Astrocyte of the spinal cord (primary cell): ENCODE measurements around the gene ZP1.
A peak's percentile ranks its signal among the peaks of the same experiment; 100 is the strongest.

Experiments
- DNase-seq: peaks from one replicate; pipeline ENCODE4 v3.0.0; 2011; ENCODE audit warnings: low read depth, low spot score
- H3K4me3 ChIP-seq: 2 replicates; pipeline ENCODE4 v1.5.1; 2011; ENCODE audit warnings: low read depth, mild to moderate bottlenecking, low read length, moderate library complexity
- in situ Hi-C: cut with HindIII; loops from 2 replicates; pipeline ENCODE4 v1.10.0; 2017; ENCODE audit warnings: low sequenced_read_pairs
- TF ChIP-seq, protein P1 (sequence below): IDR thresholded peaks from 2 replicates; pipeline ENCODE4 v1.5.1; 2012; ENCODE audit warnings: low read depth, mild to moderate bottlenecking, low read length, inconsistent platforms

The ZP1 gene

DNA sequence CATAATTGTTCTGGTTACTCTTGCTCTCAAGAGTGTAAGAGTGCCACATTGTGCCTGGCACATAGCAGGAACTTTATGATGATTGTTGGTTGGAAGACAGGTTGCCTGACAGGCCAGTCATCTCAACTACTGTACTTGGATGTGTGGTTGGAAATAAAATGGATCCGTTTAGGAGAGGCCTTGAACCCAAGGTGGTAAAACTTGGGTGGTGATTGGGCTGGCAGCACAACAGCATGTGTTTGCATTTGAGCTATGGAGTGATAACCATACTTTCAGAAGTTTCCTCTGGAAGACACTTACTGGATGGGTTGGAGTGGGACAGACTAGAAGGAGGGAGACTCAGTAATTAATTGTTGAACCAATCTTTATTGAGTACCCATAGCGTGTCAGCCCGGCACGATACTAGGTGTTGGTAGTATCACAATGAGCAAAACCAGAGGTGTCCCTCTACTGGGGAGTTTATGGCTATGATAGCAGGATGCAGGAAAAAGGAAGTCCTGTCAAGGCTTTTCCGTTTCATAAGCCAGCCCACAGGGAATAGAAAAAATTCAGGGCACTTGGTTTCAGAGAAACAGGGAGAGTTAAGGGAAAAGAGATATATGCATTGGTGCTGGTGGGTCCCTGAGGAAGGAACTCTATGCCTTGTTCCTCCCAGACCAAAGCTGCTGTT is 43.5 kb downstream of the ZP1 start:
- TF ChIP-seq, protein P1, sequence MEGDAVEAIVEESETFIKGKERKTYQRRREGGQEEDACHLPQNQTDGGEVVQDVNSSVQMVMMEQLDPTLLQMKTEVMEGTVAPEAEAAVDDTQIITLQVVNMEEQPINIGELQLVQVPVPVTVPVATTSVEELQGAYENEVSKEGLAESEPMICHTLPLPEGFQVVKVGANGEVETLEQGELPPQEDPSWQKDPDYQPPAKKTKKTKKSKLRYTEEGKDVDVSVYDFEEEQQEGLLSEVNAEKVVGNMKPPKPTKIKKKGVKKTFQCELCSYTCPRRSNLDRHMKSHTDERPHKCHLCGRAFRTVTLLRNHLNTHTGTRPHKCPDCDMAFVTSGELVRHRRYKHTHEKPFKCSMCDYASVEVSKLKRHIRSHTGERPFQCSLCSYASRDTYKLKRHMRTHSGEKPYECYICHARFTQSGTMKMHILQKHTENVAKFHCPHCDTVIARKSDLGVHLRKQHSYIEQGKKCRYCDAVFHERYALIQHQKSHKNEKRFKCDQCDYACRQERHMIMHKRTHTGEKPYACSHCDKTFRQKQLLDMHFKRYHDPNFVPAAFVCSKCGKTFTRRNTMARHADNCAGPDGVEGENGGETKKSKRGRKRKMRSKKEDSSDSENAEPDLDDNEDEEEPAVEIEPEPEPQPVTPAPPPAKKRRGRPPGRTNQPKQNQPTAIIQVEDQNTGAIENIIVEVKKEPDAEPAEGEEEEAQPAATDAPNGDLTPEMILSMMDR, result no peak
- H3K4me3 ChIP-seq, result no peak overlapping the region
- in situ Hi-C loops, result no loop called here
- no peak for DNase-seq

DNA sequence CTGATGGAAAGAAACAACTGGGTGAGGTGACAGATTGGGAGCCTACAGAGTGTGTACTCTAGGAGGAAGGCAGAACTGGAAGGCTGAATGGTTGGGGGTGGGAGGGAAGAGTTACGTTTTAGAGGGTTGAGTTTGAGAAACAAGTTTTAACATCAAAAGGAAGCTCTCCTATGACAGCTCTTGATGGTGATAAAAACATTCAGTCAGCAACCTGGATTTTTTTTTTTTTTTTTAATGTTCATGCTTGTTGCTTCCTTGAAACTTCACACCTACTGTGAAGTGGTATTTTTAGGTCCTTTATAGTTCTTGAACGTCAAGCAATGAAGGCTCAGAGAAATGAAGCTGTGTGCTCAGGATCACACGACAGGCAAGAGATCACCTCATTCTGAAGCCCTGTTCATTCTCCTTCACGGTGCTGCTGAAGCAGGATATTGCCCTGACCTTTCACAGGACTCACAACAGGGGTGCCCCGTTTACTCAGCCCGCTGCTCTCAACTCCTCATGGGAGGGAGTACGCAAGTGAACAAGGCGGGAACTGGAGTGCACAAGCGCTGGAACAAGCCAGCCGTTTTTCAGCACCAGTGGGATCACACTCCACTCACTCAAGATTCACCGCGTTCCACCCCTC is 45.0 kb downstream of the ZP1 start:
- in situ Hi-C loops, result no loop called here
- H3K4me3 ChIP-seq, result no peak overlapping the region
- TF ChIP-seq, protein P1, result no peak
- DNase-seq, result peak; percentile 80

DNA sequence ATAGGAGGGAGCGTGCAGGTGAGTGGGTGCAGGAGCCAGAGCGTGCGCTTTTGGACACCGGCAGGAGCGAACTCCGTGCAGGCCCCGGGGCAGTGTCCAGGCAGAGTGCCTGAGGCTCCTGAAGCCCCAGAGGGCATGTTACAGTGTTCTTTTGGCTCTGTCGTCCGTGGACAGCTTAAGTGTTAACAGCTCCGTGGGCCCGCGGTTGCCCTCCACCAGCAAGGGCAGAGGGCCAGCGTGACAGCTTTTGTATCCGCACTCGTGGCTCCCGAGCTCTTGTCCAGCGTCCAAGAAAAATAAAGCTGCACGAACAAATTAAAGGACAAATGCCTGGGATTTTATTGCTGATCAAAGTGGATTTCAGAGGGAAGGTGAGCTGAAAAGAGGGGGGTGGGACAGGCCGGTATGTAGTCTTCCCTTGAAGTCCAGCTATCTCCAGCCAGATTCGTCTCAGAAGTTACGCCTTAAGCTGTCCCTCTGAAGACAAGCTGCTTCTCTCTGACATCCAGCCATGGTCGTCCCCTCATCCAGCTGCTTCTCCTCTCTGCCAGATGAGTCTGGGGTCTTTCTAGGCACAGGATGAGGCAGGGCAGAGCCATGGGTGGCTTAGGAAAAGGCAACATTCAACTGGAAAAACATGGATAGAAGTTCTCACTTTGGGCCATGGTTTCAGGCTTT is 45.6 kb downstream of the ZP1 start:
- in situ Hi-C loops, result no loop called here

DNA sequence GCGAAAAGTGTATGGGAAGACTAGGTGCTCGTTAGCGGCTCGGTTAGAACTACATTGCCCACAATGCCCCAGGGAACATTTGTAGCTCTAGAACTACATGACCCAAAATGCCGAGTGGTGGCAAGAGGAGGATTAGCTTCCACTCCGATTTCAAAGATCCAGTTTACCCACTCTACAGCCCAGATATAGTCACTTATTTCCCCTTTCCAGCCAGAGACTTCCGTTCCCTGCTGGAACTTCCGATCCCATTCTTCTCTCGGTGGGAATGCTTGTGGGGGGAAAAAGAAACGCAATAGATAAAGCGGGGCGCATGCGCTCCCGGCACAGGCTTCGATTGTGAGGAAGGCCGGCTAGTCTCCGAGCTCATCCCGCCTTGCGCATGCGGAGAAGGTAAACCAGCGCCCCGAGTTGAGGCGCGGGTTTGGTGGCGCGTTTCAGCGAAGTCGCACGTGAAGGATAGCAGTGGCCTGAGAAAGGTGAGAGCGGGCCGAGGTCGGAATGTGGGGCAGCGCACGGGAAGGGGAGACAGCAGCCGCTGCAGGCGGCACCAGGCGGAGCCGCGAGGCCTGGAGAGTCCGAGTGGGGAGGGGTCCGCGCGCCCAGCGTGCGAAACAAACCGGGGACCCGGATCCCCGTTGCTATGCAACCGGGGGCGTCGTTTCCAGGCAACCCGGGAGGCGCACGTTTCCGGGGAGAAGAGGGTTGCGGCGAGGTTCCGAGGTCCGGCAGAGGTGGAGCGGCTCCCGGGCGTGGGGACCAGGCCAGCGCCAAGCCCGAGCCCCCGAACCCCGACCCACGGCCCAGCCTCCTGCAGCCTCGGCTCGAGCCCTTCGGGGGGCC is 46.7 kb downstream of the ZP1 start, which contains the start of gene TMEM109:
TMEM109 (plus strand) TSS at position 366 of the 840 bp plus-strand sequence. CDS start 5,536 bp downstream, outside the sequence.
- DNase-seq, result peak; percentile 91
- TF ChIP-seq, protein P1, result no peak
- peak within 1 kb of the TSS; percentile 75 for H3K4me3 ChIP-seq
- in situ Hi-C loops, result no loop called here

More for the DNA sequence above, 45.6 kb downstream of the ZP1 start:
- H3K4me3 ChIP-seq, result peak overlapping the region; percentile 1
- no peak for DNase-seq
- TF ChIP-seq, protein P1, result no peak

DNA sequence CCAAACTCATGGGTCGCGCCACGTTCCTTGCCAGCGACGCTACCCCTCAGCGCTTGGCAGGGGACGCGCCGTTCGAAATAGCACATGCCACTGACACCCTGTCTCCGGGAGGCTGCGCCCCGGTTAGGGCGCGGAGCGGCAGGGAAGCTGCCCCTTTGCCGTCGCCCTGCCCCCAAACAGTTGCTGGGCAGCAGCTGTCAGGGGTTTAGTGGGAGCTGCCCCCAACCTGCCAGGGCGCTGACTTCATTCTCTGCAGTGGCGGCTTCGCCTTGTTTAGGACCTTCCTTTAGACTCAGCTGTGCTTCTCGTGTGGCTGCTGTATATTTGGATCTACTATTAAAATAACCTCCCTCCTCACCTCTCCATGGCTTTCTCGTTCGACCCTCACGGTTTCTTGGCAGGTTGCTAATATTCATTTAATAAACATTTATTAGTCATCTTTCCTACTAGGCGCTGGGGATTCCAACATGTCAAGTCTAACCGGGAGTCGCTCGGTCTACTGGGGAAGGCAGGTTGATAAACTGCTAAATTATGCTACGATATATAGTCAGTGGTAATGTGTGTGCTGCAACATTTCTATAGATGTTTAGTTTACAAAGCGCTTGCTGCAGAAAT is 47.4 kb downstream of the ZP1 start:
- peak; percentile 47 for DNase-seq
- TF ChIP-seq, protein P1, result no peak
- peak overlapping the region; percentile 75 for H3K4me3 ChIP-seq
- in situ Hi-C loops, result no loop called here
